Adrenal gland (tissue), 12 donors: ENCODE results near the gene CEP192. TPM values are rescaled to one million over a fixed set of nuclear protein-coding genes. Genes with fewer than 3 reads are reported as not detected.

Experiments
- DNase-seq, 7 donors: peaks; one replicate each; pipeline ENCODE4 v3.0.0-alpha.2; 2019 to 2020
- H3K27ac ChIP-seq, 5 donors: fragments of 200-600 bp; sonication (generic) in 4 of 5; 1 replicate in 3 of 5; 2 replicates in 2 of 5; pipeline versions ENCODE4 v1.5.1 to v1.8.0; 2016 to 2020; ENCODE audit warnings: mild to moderate bottlenecking in 1 of 5
- H3K27me3 ChIP-seq: fragments of 200-600 bp; 2 replicates; pipeline ENCODE4 v1.8.0; 2021
- H3K36me3 ChIP-seq, 2 donors: fragments of 200-600 bp; replicated peaks in 1 of 2; 1 replicate in 1 of 2; 2 replicates in 1 of 2; pipeline versions ENCODE4 v1.5.1 to v1.8.0; 2018 to 2022
- H3K4me1 ChIP-seq, 2 donors: fragments of 200-600 bp; replicated peaks in 1 of 2; 1 replicate in 1 of 2; 2 replicates in 1 of 2; pipeline versions ENCODE4 v1.5.1 to v1.8.0; 2018 to 2021
- H3K4me3 ChIP-seq, 4 donors: fragments of 200-600 bp; sonication (generic) in 3 of 4; one replicate each; pipeline ENCODE4 v1.5.1; 2016 to 2018
- H3K9me3 ChIP-seq, 3 donors: fragments of 200-600 bp; sonication (generic) in 1 of 3; replicated peaks in 1 of 3; 1 replicate in 2 of 3; 2 replicates in 1 of 3; pipeline versions ENCODE4 v1.5.1 to v1.8.0; 2016 to 2021
- POLR2A ChIP-seq, 2 donors: fragments of 450-650 bp; IDR thresholded peaks; one replicate each; pipeline ENCODE4 v1.6.1; 2017; ENCODE audit warnings: antibody characterized with exemption in 2 of 2, mild to moderate bottlenecking in 2 of 2, moderate library complexity in 1 of 2
- WGBS, 4 donors: extraction: QIAGEN DNeasy Blood & Tissue Kit in 2 of 4; methylation state at CpG; one replicate each; pipeline versions ENCODE4 v1.1.5 to v1.1.7; 2013 to 2017; 5-methylcytosine and 5-hydroxymethylcytosine counted together
- intact Hi-C, 2 donors: fragments of 100-400 bp; cut with DNase I; formaldehyde crosslinking; loops; one replicate each; pipeline versions ENCODE4 v1.14.1 to v1.15.0; 2022 to 2023
- polyA plus RNA-seq, 3 donors: library from polyadenylated mRNA; stranded (reverse); fragments of 200-250 nt in 2 of 3; fragments of 350-450 nt in 1 of 3; fragmentation: Illumina TruSeq in 1 of 3; extraction: RNeasy Lipid Tissue Mini Kit (QIAGEN cat#74804) in 1 of 3; gene quantifications; one replicate each; pipeline ENCODE4 v1.2.3, GENCODE V29; 2013 to 2014
- total RNA-seq, 9 donors: library from RNA; depleted of rRNA in 4 of 9; stranded (reverse); fragments of >200 nt in 4 of 9; fragments of 120-200 nt in 1 of 9; fragmentation: NEBNext Ultra II Directional in 1 of 9; extraction: Animal tissue kit (Norgen Biotek cat#: 25700) in 1 of 9; gene quantifications; one replicate each; pipeline versions ENCODE4 v1.1.0 to v1.2.4, GENCODE V29; 2013 to 2023
- TF ChIP-seq, protein P1 (sequence below), 6 experiments: fragments of 450-650 bp in 4 of 6; fragments of 200-600 bp in 2 of 6; sonication (generic) in 1 of 6; IDR thresholded peaks; 1 replicate in 5 of 6; 2 replicates in 1 of 6; pipeline versions ENCODE4 v1.5.1 to v1.8.0; 2016 to 2021; ENCODE audit warnings: antibody characterized with exemption in 6 of 6, mild to moderate bottlenecking in 2 of 6, moderate library complexity in 1 of 6
- donor health status: healthy with polysubstance abuse.
- donor health status: Bipolar disorder and iron deficiency.
- donor health status: DM: yes; HTN: yes; CAD: no.
- donor health status: DM: no; HTN: no; CAD: no.
- donor health status: DM: no; HTN: no; CAD: no.
- donor health status: DM: yes; HTN: yes; CAD: no.

CEP192 gene
- total and polyA plus RNA-seq, 12 donors = 7.5 to 36.8 (median 16.3) TPM

DNA sequence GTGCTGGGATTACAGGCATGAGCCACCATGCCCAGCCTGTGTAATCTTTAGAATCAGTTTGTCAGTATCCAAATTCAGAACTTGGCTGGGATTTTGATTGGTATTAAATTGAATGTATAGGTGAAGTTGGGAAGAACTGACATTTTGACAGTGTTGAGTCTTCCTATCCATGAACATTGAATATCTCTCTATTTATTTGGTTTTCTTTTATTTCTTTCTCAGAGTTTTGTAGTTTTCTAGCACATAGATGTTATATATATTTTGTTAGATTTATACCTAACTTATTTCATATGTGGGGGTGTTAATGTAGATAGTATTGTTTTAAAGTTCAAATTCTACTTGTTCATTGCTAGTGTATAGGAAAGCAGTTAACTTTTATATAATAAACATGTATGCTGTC is 31.5 kb downstream of the CEP192 start:
- Histone ChIP-seq H3K27ac (no peak overlapping the region), H3K27me3 (no peaks in the 10 kb centered on the region), H3K36me3 (peaks cover 0 to 11% of the 10 kb centered on the region in 2 donors), H3K4me3 (no peak overlapping the region), H3K9me3 (peaks cover 0 to 4% (median 0%) of the 10 kb centered on the region in 3 donors), H3K4me1 (no peaks in the 10 kb centered on the region)
- DNase-seq = no peak
- TF ChIP-seq, protein P1, sequence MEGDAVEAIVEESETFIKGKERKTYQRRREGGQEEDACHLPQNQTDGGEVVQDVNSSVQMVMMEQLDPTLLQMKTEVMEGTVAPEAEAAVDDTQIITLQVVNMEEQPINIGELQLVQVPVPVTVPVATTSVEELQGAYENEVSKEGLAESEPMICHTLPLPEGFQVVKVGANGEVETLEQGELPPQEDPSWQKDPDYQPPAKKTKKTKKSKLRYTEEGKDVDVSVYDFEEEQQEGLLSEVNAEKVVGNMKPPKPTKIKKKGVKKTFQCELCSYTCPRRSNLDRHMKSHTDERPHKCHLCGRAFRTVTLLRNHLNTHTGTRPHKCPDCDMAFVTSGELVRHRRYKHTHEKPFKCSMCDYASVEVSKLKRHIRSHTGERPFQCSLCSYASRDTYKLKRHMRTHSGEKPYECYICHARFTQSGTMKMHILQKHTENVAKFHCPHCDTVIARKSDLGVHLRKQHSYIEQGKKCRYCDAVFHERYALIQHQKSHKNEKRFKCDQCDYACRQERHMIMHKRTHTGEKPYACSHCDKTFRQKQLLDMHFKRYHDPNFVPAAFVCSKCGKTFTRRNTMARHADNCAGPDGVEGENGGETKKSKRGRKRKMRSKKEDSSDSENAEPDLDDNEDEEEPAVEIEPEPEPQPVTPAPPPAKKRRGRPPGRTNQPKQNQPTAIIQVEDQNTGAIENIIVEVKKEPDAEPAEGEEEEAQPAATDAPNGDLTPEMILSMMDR (IDR thresholded peaks at IDR 0.05) = no peak
- no peak for TF ChIP-seq POLR2A (IDR thresholded peaks at IDR 0.05)
- intact Hi-C loops = no loop called here

GRCh38 chr18:13025233-13025632 is 34.1 kb downstream of the CEP192 start:
- H3K4me1 ChIP-seq = no peaks in the 10 kb centered on the region
- H3K9me3 ChIP-seq = peaks cover 0 to 4% (median 0%) of the 10 kb centered on the region in 3 donors
- intact Hi-C loops = no loop called here
- WGBS, 4 donors = 95 to 100% (median 98%) methylated on average over 2 of the region's 2 CpGs
- no peaks in the 10 kb centered on the region for H3K27me3 ChIP-seq
- H3K4me3 ChIP-seq = no peak overlapping the region
- peaks cover 0 to 7% of the 10 kb centered on the region in 2 donors for H3K36me3 ChIP-seq
- no peak overlapping the region for H3K27ac ChIP-seq
- no peak for TF ChIP-seq POLR2A (IDR thresholded peaks at IDR 0.05)
- TF ChIP-seq, protein P1 (IDR thresholded peaks at IDR 0.05) = no peak
- DNase-seq = no peak

- TF ChIP-seq POLR2A (IDR thresholded peaks at IDR 0.05) = no peak
- TF ChIP-seq, protein P1 (IDR thresholded peaks at IDR 0.05) = no peak
- Histone ChIP-seq H3K36me3 (peaks cover 0 to 15% of the 10 kb centered on the region in 2 donors), H3K4me1 (no peaks in the 10 kb centered on the region), H3K27me3 (no peaks in the 10 kb centered on the region), H3K9me3 (peaks cover 0 to 4% (median 0%) of the 10 kb centered on the region in 3 donors), H3K27ac (no peak overlapping the region), H3K4me3 (no peak overlapping the region)
- 81 to 91% (median 90%) methylated on average over 3 of the region's 3 CpGs for WGBS, 4 donors
- no peak for DNase-seq
- intact Hi-C loops = no loop called here
These were observed 35.6 kb downstream of the CEP192 start for GRCh38 chr18:13026583-13027270.

- Histone ChIP-seq H3K27me3 (no peaks in the 10 kb centered on the region), H3K4me1 (no peaks in the 10 kb centered on the region), H3K9me3 (no peaks in the 10 kb centered on the region), H3K27ac (no peak overlapping the region), H3K4me3 (no peak overlapping the region), H3K36me3 (peaks cover 0 to 15% of the 10 kb centered on the region in 2 donors)
- intact Hi-C loops = no loop called here
- no peak for TF ChIP-seq POLR2A (IDR thresholded peaks at IDR 0.05)
- TF ChIP-seq, protein P1 (IDR thresholded peaks at IDR 0.05) = no peak
- WGBS, 4 donors = 96 to 99% (median 98%) methylated on average over 2 of the region's 2 CpGs
- no peak for DNase-seq
These were observed 37.7 kb downstream of the CEP192 start for GRCh38 chr18:13028869-13029268.
